Small intestine (tissue), 7 donors: ENCODE data around the gene SASS6. TPM values are rescaled to one million over a fixed set of nuclear protein-coding genes. Genes with fewer than 3 reads are reported as not detected.

ENCODE experiments used
- DNase-seq, 2 donors: peaks; one replicate each; pipeline versions ENCODE4 v3.0.0 to v3.0.0-alpha.2; 2013
- FAIRE-seq: peaks from 2 replicates; lab custom pipeline; 2012; peaks lifted over from hg19 to GRCh38; lab: Jason Lieb, UNC
- H3K27ac ChIP-seq, 3 donors: one replicate each; pipeline ENCODE4 v1.5.1; 2013; ENCODE audit warnings: low read length in 2 of 3, mild to moderate bottlenecking in 2 of 3, control low read depth in 1 of 3, inconsistent platforms in 1 of 3, low read depth in 1 of 3, moderate library complexity in 1 of 3
- H3K27me3 ChIP-seq, 3 donors: one replicate each; pipeline ENCODE4 v1.6.1; 2013; ENCODE audit warnings: low read length in 3 of 3, inconsistent platforms in 1 of 3; ENCODE audit not compliant: control insufficient read depth in 3 of 3, insufficient read depth in 3 of 3
- H3K36me3 ChIP-seq, 3 donors: one replicate each; pipeline ENCODE4 v1.6.1; 2013; ENCODE audit warnings: low read length in 3 of 3, inconsistent platforms in 1 of 3, low read depth in 1 of 3, mild to moderate bottlenecking in 1 of 3, moderate library complexity in 1 of 3; ENCODE audit not compliant: control insufficient read depth in 3 of 3, insufficient read depth in 2 of 3
- H3K4me1 ChIP-seq, 3 donors: one replicate each; pipeline ENCODE4 v1.6.1; 2013; ENCODE audit warnings: low read length in 2 of 3, inconsistent platforms in 1 of 3, low read depth in 1 of 3, mild to moderate bottlenecking in 1 of 3, moderate library complexity in 1 of 3; ENCODE audit not compliant: control insufficient read depth in 3 of 3, insufficient read depth in 2 of 3
- H3K4me3 ChIP-seq, 3 donors: one replicate each; pipeline ENCODE4 v1.5.1; 2013; ENCODE audit warnings: low read length in 3 of 3, control low read depth in 1 of 3, inconsistent platforms in 1 of 3, low read depth in 1 of 3, mild to moderate bottlenecking in 1 of 3, moderate library complexity in 1 of 3
- H3K9me3 ChIP-seq, 2 donors: one replicate each; pipeline ENCODE4 v1.6.1; 2013; ENCODE audit warnings: low read depth in 1 of 2, low read length in 1 of 2; ENCODE audit not compliant: control insufficient read depth in 2 of 2, insufficient read depth in 1 of 2
- WGBS, 3 donors: extraction: QIAGEN DNeasy Blood & Tissue Kit; methylation state at CpG; one replicate each; pipeline ENCODE4 v1.1.7; 2013; 5-methylcytosine and 5-hydroxymethylcytosine counted together
- polyA plus RNA-seq, 4 donors: library from polyadenylated mRNA; stranded (reverse) in 3 of 4; unstranded in 1 of 4; fragments of 200-250 nt in 3 of 4; fragments of 120-200 nt in 1 of 4; gene quantifications; one replicate each; pipeline versions ENCODE4 v1.2.1 to v1.2.3, GENCODE V29; 2013
- donor health status: healthy with polysubstance abuse.
- donor health status: control.
- donor health status: control.
- donor health status: Bipolar disorder and iron deficiency.
- donor health status: healthy.

Gene SASS6
- polyA plus RNA-seq, 4 donors: 1.8 to 5.0 (median 2.6) TPM

GRCh38 chr1:100073531-100073930 is 59.2 kb downstream of the SASS6 start:
- 89 to 96% (median 96%) methylated on average over 3 of the region's 3 CpGs for WGBS, 3 donors
- H3K27ac ChIP-seq: no peak overlapping the region
- H3K9me3 ChIP-seq: no peaks in the 10 kb centered on the region
- no peak overlapping the region for H3K4me3 ChIP-seq
- DNase-seq (no peak), FAIRE-seq (no peak)
- H3K27me3 ChIP-seq: no peaks in the 10 kb centered on the region
- no peaks in the 10 kb centered on the region for H3K4me1 ChIP-seq
- H3K36me3 ChIP-seq: peaks cover 10 to 39% (median 10%) of the 10 kb centered on the region in 3 donors

GRCh38 chr1:100070201-100070939 is 62.4 kb downstream of the SASS6 start:
- H3K9me3 ChIP-seq: no peaks in the 10 kb centered on the region
- no peaks in the 10 kb centered on the region for H3K4me1 ChIP-seq
- no peak overlapping the region for H3K27ac ChIP-seq
- no peaks in the 10 kb centered on the region for H3K27me3 ChIP-seq
- FAIRE-seq (no peak), DNase-seq (no peak)
- WGBS, 3 donors: 95 to 96% (median 96%) methylated on average over 5 of the region's 5 CpGs
- peaks cover 11 to 51% (median 14%) of the 10 kb centered on the region in 3 donors for H3K36me3 ChIP-seq
- H3K4me3 ChIP-seq: no peak overlapping the region

GRCh38 chr1:100065969-100066227 is 66.8 kb downstream of the SASS6 start:
- FAIRE-seq: no peak
- H3K36me3 ChIP-seq: peaks cover 6 to 47% (median 10%) of the 10 kb centered on the region in 3 donors

GRCh38 chr1:100065183-100065968 is 67.4 kb downstream of the SASS6 start:
- DNase-seq (peak in 1 of 2 donors; percentile 72), FAIRE-seq (no peak)
- WGBS, 3 donors: 36 to 54% (median 43%) methylated on average over 1 of the region's 1 CpG
- Histone ChIP-seq H3K27ac (peak overlapping the region in 1 of 3 donors; percentile 38), H3K36me3 (peaks cover 9 to 47% (median 13%) of the 10 kb centered on the region in 3 donors), H3K9me3 (no peaks in the 10 kb centered on the region), H3K4me3 (no peak overlapping the region), H3K27me3 (no peaks in the 10 kb centered on the region), H3K4me1 (no peaks in the 10 kb centered on the region)

More at GRCh38 chr1:100065969-100066227, 66.8 kb downstream of the SASS6 start:
- no peaks in the 10 kb centered on the region for H3K9me3 ChIP-seq
- H3K4me3 ChIP-seq: no peak overlapping the region
- H3K27ac ChIP-seq: no peak overlapping the region
- no peaks in the 10 kb centered on the region for H3K4me1 ChIP-seq
- no peak for DNase-seq
- no peaks in the 10 kb centered on the region for H3K27me3 ChIP-seq
- 94 to 96% (median 95%) methylated on average over 2 of the region's 2 CpGs for WGBS, 3 donors

- no peak for DNase-seq
- H3K36me3 ChIP-seq: peaks cover 10 to 30% (median 13%) of the 10 kb centered on the region in 3 donors
Measured at GRCh38 chr1:100061681-100062080, 71.0 kb downstream of the SASS6 start.

GRCh38 chr1:100053727-100054126 is 79.0 kb downstream of the SASS6 start:
- WGBS, 3 donors: 92 to 97% (median 94%) methylated on average over 4 of the region's 4 CpGs
- H3K4me1 ChIP-seq: peaks cover 0 to 2% (median 0%) of the 10 kb centered on the region in 3 donors
- H3K27ac ChIP-seq: no peak overlapping the region
- no peaks in the 10 kb centered on the region for H3K9me3 ChIP-seq
- H3K4me3 ChIP-seq: no peak overlapping the region
- no peaks in the 10 kb centered on the region for H3K27me3 ChIP-seq
- no peak for DNase-seq
- H3K36me3 ChIP-seq: peaks cover 2 to 22% (median 3%) of the 10 kb centered on the region in 3 donors
- FAIRE-seq: no peak

More at GRCh38 chr1:100061681-100062080, 71.0 kb downstream of the SASS6 start:
- H3K4me1 ChIP-seq: no peaks in the 10 kb centered on the region
- 94 to 96% (median 95%) methylated on average over 3 of the region's 3 CpGs for WGBS, 3 donors
- H3K27me3 ChIP-seq: no peaks in the 10 kb centered on the region
- FAIRE-seq: no peak
- H3K27ac ChIP-seq: no peak overlapping the region
- no peaks in the 10 kb centered on the region for H3K9me3 ChIP-seq
- no peak overlapping the region for H3K4me3 ChIP-seq

- Histone ChIP-seq H3K4me1 (peaks cover 0 to 4% (median 0%) of the 10 kb centered on the region in 3 donors), H3K4me3 (no peak overlapping the region), H3K27me3 (no peaks in the 10 kb centered on the region), H3K36me3 (peaks cover 2 to 22% (median 3%) of the 10 kb centered on the region in 3 donors), H3K9me3 (no peaks in the 10 kb centered on the region), H3K27ac (no peak overlapping the region)
- FAIRE-seq (no peak), DNase-seq (no peak)
Measured at GRCh38 chr1:100053119-100053518, 79.6 kb downstream of the SASS6 start.

GRCh38 chr1:100051893-100052292 is 80.8 kb downstream of the SASS6 start:
- Histone ChIP-seq H3K9me3 (no peaks in the 10 kb centered on the region), H3K36me3 (peaks cover 0 to 18% (median 2%) of the 10 kb centered on the region in 3 donors), H3K4me3 (no peak overlapping the region), H3K4me1 (peaks cover 0 to 4% (median 0%) of the 10 kb centered on the region in 3 donors), H3K27me3 (no peaks in the 10 kb centered on the region), H3K27ac (no peak overlapping the region)
- no peak for FAIRE-seq
- no peak for DNase-seq
- whole genome bisulfite sequencing, 3 donors: 41 to 76% (median 48%) methylated on average over 1 of the region's 1 CpG
